GM10266 (cell line): ENCODE measurements around the gene BARX1.

Source experiments
- DNase-seq: peaks from one replicate; pipeline ENCODE4 v3.0.0; 2012; ENCODE audit errors: extremely low spot score
- CTCF ChIP-seq: IDR thresholded peaks from 2 replicates; pipeline ENCODE4 v1.5.1; 2012; ENCODE audit warnings: mild to moderate bottlenecking, low read depth; ENCODE audit not compliant: control insufficient read depth, insufficient read depth; ENCODE audit errors: missing control alignments

The BARX1 gene

DNA sequence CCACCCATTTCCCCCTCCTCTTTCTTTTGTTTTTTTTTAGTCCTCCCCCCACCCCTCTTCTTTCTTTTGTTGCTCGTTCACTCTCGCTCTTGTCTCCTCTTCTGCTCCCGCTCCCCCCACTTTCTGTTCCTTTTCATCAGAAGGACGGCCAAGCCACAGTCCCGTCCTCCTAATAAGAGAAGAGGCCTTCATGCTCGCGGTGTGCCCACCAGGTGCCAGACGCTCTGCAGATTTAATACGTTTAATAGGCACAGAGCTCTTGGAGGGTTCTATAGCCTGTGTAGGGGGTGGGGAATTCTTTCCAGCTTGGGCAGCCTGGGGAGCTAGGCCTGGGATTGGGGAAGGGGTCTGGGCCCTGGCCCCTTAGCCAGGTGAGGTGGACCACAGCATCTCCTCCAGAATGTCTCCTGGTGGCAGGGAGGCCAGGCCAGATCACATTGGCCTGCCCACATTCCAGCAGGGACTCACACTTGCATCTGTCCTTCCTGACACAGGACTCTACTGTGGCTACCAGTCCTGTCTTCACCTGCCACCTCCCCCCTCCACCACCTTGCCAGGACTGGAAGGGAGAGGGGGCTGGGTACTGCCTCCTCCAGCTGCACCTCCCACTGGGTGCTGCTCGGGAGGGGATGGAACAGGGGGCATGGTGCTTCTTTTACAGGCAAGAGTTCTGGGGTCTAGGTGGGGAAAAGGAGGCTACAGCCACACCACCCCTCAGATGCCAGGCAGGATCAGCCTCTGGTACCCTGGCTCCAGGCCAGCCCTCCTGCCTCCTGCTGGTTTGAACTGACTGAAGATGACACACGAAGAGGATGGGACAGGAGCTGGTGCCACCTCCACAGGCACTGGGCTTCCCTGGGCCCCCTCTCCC is 6.1 kb upstream of the BARX1 start:
- DNase-seq: no peak
- TF ChIP-seq CTCF: no peak

DNA sequence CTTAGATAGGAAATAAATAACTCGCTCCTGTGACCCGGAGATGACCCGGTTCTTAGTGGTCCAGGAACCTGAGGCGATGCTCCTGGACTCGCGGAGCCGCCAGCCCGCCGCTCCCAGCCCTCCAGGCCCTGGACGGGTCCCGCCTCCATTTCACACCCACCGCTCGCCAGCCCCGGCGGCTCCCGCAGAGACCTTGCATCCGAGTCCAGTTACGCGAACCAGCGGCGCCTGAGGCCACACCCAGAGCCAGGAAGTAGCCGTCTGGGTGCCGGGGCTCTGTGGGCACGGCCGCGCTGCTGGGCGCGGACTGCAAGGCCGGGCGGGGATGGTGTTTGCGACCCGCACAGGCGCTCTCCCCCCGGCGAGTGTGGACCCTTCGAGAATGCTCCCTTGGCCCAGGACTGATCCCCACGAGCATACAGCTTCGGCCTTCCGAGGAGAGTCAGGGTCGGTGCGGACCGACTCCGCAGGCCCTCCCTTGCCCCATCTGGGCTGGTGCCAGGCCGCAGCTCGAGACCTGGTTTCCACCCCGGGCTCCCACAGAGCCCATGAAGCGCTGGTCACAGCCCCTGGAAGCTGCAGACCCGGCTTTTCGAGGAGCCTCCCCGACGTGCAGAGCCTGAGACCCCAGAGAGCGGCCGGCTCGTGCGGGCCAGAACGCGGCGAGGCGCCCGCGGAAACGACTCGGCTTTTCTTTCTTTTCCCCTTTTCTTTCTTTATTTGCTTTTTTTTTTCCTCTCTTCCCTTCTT is 5.2 kb upstream of the BARX1 start:
- no peak for DNase-seq
- no peak for TF ChIP-seq CTCF

GRCh38 chr9:93959739-93960154 is 4.6 kb upstream of the BARX1 start:
- TF ChIP-seq CTCF: no peak
- DNase-seq: no peak

DNA sequence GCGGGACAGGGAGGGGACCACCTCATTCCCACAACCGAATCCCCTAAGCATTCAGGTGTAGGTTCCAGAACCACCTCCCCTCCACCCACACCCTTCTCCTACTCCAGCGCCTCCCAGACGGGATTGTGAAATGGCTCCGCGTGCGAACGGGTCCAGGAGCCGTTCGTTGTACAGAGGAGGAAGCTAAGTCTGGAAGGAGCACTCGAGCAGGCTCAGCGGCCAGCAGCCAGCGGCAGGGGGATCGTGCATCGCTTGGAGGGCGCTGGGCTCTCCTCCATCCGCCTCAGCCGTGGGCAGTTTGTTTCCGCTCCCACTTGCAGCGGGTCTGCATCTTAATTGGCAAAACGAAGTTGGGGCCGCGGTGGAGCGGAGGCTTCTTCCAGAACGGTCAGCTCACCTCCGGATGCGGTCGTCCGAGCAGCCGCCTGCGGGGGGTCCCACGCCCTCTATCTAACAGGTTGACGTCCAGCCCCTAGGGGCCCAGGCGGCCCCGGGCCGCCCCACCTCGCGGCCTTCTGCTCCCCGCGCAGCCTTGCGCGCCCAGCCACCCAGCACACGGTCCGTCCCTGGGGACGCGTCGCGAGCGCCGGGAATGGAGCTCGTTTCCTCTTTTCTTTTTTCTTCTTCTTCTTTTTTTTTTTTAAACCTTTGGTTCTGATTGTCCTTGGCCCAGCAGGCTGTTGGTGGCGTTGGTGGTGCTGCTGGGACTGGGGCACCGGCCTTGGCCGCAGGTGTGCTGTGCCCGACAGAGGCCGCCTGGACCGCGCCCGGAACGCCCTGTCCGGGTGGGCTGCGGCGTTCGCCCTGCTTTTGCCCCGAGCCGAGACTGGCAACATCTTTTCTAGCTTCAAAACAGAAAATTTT is 3.9 kb upstream of the BARX1 start:
- TF ChIP-seq CTCF: no peak
- peak; percentile 57 for DNase-seq

DNA sequence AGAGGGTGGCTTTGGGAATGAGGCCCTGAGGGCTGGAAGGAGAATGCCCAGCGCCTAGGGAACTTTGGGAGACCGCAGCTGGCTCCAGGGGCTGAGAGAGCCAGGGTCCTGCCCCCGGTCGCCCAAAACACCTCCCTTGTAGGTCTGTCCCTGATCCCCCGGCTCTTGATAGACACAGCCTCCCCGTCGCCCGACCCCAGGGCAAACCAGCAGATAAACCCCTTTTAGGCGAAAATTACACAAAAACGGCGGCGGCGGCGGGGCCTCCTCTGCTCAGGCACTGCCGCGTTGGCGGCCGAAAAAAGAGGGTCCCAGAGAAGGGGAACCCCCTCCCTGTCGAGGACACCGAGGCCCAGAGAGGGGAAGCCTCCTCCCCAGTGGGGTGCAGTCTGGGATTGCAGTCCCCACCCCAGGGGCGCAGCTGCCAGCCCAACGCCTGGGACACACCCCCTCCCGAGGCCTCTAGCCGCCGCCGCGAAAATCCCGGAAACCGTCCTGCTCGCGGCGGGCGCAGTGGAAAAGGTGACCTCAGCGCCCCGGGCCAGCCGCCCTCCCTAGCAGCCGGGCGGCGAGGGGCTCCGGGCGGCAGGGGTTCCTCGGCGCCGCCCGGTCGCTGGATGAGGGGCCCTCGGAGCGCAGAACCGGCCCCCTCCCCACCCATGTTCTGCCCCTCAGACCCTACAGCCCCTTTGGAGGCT is 3.1 kb upstream of the BARX1 start:
- no peak for TF ChIP-seq CTCF
- peak; percentile 51 for DNase-seq

GRCh38 chr9:93955981-93956784 is 1.0 kb upstream of the BARX1 start:
- TF ChIP-seq CTCF: no peak
- DNase-seq: peak; percentile 49
